SK-N-SH treated with all-trans-retinoic acid at 6 μM for 48 hours (cell line): ENCODE results near the gene ADI1.

Experiments
- ESRRG ChIP-seq: fragments of 250-450 bp; sonication (Bioruptor Pico); IDR thresholded peaks from 2 replicates; pipeline ENCODE4 v1.6.1; 2021; ENCODE audit warnings: mild to moderate bottlenecking
- PATZ1 ChIP-seq: fragments of 250-450 bp; sonication (Bioruptor Pico); IDR thresholded peaks from 2 replicates; pipeline ENCODE4 v1.8.0; 2020; ENCODE audit warnings: mild to moderate bottlenecking, moderate library complexity, borderline replicate concordance
- TSHZ2 ChIP-seq: fragments of 250-450 bp; sonication (Bioruptor Pico); IDR thresholded peaks from 2 replicates; pipeline ENCODE4 v1.5.0; 2020; ENCODE audit warnings: mild to moderate bottlenecking, moderate library complexity
- ZNF565 ChIP-seq: fragments of 450-650 bp; formaldehyde crosslinking; conservative IDR thresholded peaks from 2 replicates; pipeline ENCODE4 v1.5.0; 2020; ENCODE audit warnings: low read depth, mild to moderate bottlenecking, moderate library complexity
- ZNF70 ChIP-seq: fragments of 450-650 bp; formaldehyde crosslinking; IDR thresholded peaks from 2 replicates; pipeline ENCODE4 v1.5.0; 2020; ENCODE audit warnings: mild to moderate bottlenecking, moderate library complexity

- TF ChIP-seq PATZ1 (CRISPR knock-in tag) (no peak), ZNF70 (CRISPR knock-in tag) (no peak), ESRRG (CRISPR knock-in tag) (no peak), ZNF565 (CRISPR knock-in tag) (no peak), TSHZ2 (CRISPR knock-in tag) (no peak)
These were observed 42.9 kb downstream of the ADI1 start for GRCh38 chr2:3476321-3476984.
